ENCODE data around the gene WDR83.

WDR83 gene

GRCh38 chr19:12715929-12716328, 49.3 kb downstream of the WDR83 start:
- no peak for DNase-seq (ENCODE audit: low read depth)

- no peak for DNase-seq (ENCODE audit: low read depth)
These were observed 53.7 kb downstream of the WDR83 start for GRCh38 chr19:12720296-12720695.

- DNase-seq (ENCODE audit: low read depth) = no peak
These were observed 54.4 kb downstream of the WDR83 start for GRCh38 chr19:12720851-12721655.

GRCh38 chr19:12721656-12722565, 55.3 kb downstream of the WDR83 start:
- DNase-seq (ENCODE audit: low read depth) = peak; percentile 21

GRCh38 chr19:12722566-12723380, 56.2 kb downstream of the WDR83 start:
- DNase-seq (ENCODE audit: low read depth) = peak; percentile 85

- no peak for DNase-seq (ENCODE audit: low read depth)
These were observed 56.7 kb downstream of the WDR83 start for GRCh38 chr19:12723381-12723640.

GRCh38 chr19:12723641-12724426, 57.2 kb downstream of the WDR83 start, which contains the start of gene TNPO2:
TSS of gene TNPO2 (minus strand) at chr19:12723932. CDS start at chr19:12720977, 2,955 bp downstream.
- peak; percentile 32 for DNase-seq (ENCODE audit: low read depth)
